NT2/D1 (cell line): ENCODE measurements around the gene CXorf38.

ENCODE experiments used
- DNase-seq: peaks from one replicate; pipeline ENCODE4 v3.0.0-alpha.2; 2011; ENCODE audit warnings: low read depth, low spot score
- H3K27me3 ChIP-seq: 2 replicates; pipeline ENCODE4 v1.6.0; 2011; ENCODE audit warnings: mild to moderate bottlenecking; ENCODE audit not compliant: insufficient read length, insufficient read depth
- H3K36me3 ChIP-seq: 2 replicates; pipeline ENCODE4 v1.6.1; 2011; ENCODE audit warnings: mild to moderate bottlenecking, low read length, mixed read lengths; ENCODE audit not compliant: insufficient read depth, insufficient read length
- H3K4me1 ChIP-seq: 2 replicates; pipeline ENCODE4 v1.5.1; 2011; ENCODE audit not compliant: insufficient read depth, insufficient read length
- H3K4me3 ChIP-seq: 2 replicates; pipeline ENCODE4 v1.5.1; 2011; ENCODE audit warnings: low read depth; ENCODE audit not compliant: insufficient read length
- H3K9ac ChIP-seq: 2 replicates; pipeline ENCODE4 v1.6.0; 2011; ENCODE audit warnings: low read depth; ENCODE audit not compliant: insufficient read length
- H3K9me3 ChIP-seq: 2 replicates; pipeline ENCODE4 v1.5.1; 2011; ENCODE audit warnings: mild to moderate bottlenecking, low read length; ENCODE audit not compliant: insufficient read depth
- SUZ12 ChIP-seq: IDR thresholded peaks from 2 replicates; pipeline ENCODE4 v1.6.1; 2011; ENCODE audit not compliant: insufficient read length, insufficient read depth; ENCODE audit errors: extremely low read depth
- YY1 ChIP-seq: IDR thresholded peaks from 2 replicates; pipeline ENCODE4 v1.6.1; 2011; ENCODE audit not compliant: insufficient read length, insufficient read depth
- ZNF274 ChIP-seq: IDR thresholded peaks from 2 replicates; pipeline ENCODE4 v1.6.1; 2011; ENCODE audit warnings: mild to moderate bottlenecking, low read depth, low read length

Gene CXorf38

GRCh38 chrX:40625294-40625693 is 22.1 kb downstream of the CXorf38 start:
- H3K27me3 ChIP-seq: no peaks in the 10 kb centered on the region
- no peak overlapping the region for H3K4me3 ChIP-seq
- no peak overlapping the region for H3K9ac ChIP-seq
- peaks cover 29% of the 10 kb centered on the region for H3K36me3 ChIP-seq
- DNase-seq: no peak
- no peaks in the 10 kb centered on the region for H3K9me3 ChIP-seq
- peaks cover 5% of the 10 kb centered on the region for H3K4me1 ChIP-seq
- TF ChIP-seq ZNF274 (no peak), YY1 (no peak), SUZ12 (no peak)

GRCh38 chrX:40623665-40624064 is 23.7 kb downstream of the CXorf38 start:
- no peak overlapping the region for H3K4me3 ChIP-seq

GRCh38 chrX:40623139-40623536 is 24.2 kb downstream of the CXorf38 start, which contains the start of gene MPC1L:
Gene MPC1L, plus strand, starts transcription at chrX:40623428. Its CDS starts 138 bp downstream, at chrX:40623566.
- Histone ChIP-seq H3K9me3 (no peaks in the 10 kb centered on the region), H3K27me3 (no peaks in the 10 kb centered on the region), H3K4me3 (no peak within 1 kb of the TSS), H3K36me3 (peaks cover 9% of the 10 kb centered on the region), H3K4me1 (peaks cover 5% of the 10 kb centered on the region), H3K9ac (peak within 1 kb of the TSS; percentile 21)
- DNase-seq: no peak
- no peak for TF ChIP-seq SUZ12
- TF ChIP-seq YY1: no peak
- TF ChIP-seq ZNF274: no peak

More at GRCh38 chrX:40623665-40624064, 23.7 kb downstream of the CXorf38 start:
- peaks cover 5% of the 10 kb centered on the region for H3K4me1 ChIP-seq
- no peak for DNase-seq
- TF ChIP-seq ZNF274: no peak
- TF ChIP-seq YY1: no peak
- TF ChIP-seq SUZ12: no peak
- no peak overlapping the region for H3K9ac ChIP-seq
- peaks cover 15% of the 10 kb centered on the region for H3K36me3 ChIP-seq
- H3K9me3 ChIP-seq: no peaks in the 10 kb centered on the region
- no peaks in the 10 kb centered on the region for H3K27me3 ChIP-seq

GRCh38 chrX:40622479-40623138 is 24.8 kb downstream of the CXorf38 start:
- H3K9ac ChIP-seq: peak overlapping the region; percentile 21
- no peak for DNase-seq

GRCh38 chrX:40617566-40617965 is 29.8 kb downstream of the CXorf38 start:
- H3K36me3 ChIP-seq: no peaks in the 10 kb centered on the region
- no peak overlapping the region for H3K9ac ChIP-seq
- H3K4me3 ChIP-seq: no peak overlapping the region
- no peak for DNase-seq
- no peaks in the 10 kb centered on the region for H3K27me3 ChIP-seq
- peaks cover 6% of the 10 kb centered on the region for H3K9me3 ChIP-seq
- no peaks in the 10 kb centered on the region for H3K4me1 ChIP-seq
- TF ChIP-seq ZNF274 (no peak), SUZ12 (no peak), YY1 (no peak)

More at GRCh38 chrX:40622479-40623138, 24.8 kb downstream of the CXorf38 start:
- Histone ChIP-seq H3K36me3 (peaks cover 4% of the 10 kb centered on the region), H3K9me3 (no peaks in the 10 kb centered on the region), H3K4me3 (no peak overlapping the region), H3K4me1 (peaks cover 5% of the 10 kb centered on the region), H3K27me3 (no peaks in the 10 kb centered on the region)
- TF ChIP-seq ZNF274: no peak
- TF ChIP-seq SUZ12: no peak
- TF ChIP-seq YY1: no peak

GRCh38 chrX:40615976-40616375 is 31.4 kb downstream of the CXorf38 start:
- H3K9me3 ChIP-seq: peaks cover 6% of the 10 kb centered on the region
- H3K9ac ChIP-seq: no peak overlapping the region
- no peak overlapping the region for H3K4me3 ChIP-seq
- no peak for DNase-seq
- TF ChIP-seq SUZ12: no peak
- no peak for TF ChIP-seq YY1
- no peak for TF ChIP-seq ZNF274
- no peaks in the 10 kb centered on the region for H3K36me3 ChIP-seq
- H3K4me1 ChIP-seq: no peaks in the 10 kb centered on the region
- no peaks in the 10 kb centered on the region for H3K27me3 ChIP-seq

- no peak overlapping the region for H3K4me3 ChIP-seq
- DNase-seq: no peak
- no peaks in the 10 kb centered on the region for H3K27me3 ChIP-seq
- H3K36me3 ChIP-seq: no peaks in the 10 kb centered on the region
- H3K9ac ChIP-seq: no peak overlapping the region
- H3K4me1 ChIP-seq: no peaks in the 10 kb centered on the region
- no peak for TF ChIP-seq SUZ12
- TF ChIP-seq YY1: no peak
- no peak for TF ChIP-seq ZNF274
- peaks cover 6% of the 10 kb centered on the region for H3K9me3 ChIP-seq
Measured at GRCh38 chrX:40612511-40612910, 34.9 kb downstream of the CXorf38 start.

GRCh38 chrX:40607381-40607780 is 40.0 kb downstream of the CXorf38 start:
- TF ChIP-seq YY1: no peak
- TF ChIP-seq ZNF274: no peak
- no peak for TF ChIP-seq SUZ12
- Histone ChIP-seq H3K36me3 (peaks cover 12% of the 10 kb centered on the region), H3K27me3 (no peaks in the 10 kb centered on the region), H3K9ac (no peak overlapping the region), H3K9me3 (no peaks in the 10 kb centered on the region), H3K4me1 (no peaks in the 10 kb centered on the region), H3K4me3 (no peak overlapping the region)
- no peak for DNase-seq
